H9 (cell line): ENCODE measurements around the gene NAA30. TPM values are rescaled to one million over a fixed set of nuclear protein-coding genes. Genes with fewer than 3 reads are reported as not detected.

Experiments used
- DNase-seq: peaks from one replicate; pipeline ENCODE4 v3.0.0-alpha.2; 2017
- H2AFZ ChIP-seq: one replicate; pipeline ENCODE4 v1.6.1; 2013; ENCODE audit warnings: mild to moderate bottlenecking, low read length, control low read depth, moderate library complexity
- H2AK5ac ChIP-seq: 2 replicates; pipeline ENCODE4 v1.6.1; 2013; ENCODE audit warnings: low read length, control low read depth, mixed read lengths; ENCODE audit not compliant: insufficient read length
- H2BK120ac ChIP-seq: one replicate; pipeline ENCODE4 v1.6.1; 2013; ENCODE audit warnings: low read depth, mild to moderate bottlenecking, low read length, control low read depth, inconsistent platforms; ENCODE audit not compliant: poor library complexity, severe bottlenecking
- H2BK12ac ChIP-seq: 2 replicates; pipeline ENCODE4 v1.6.1; 2013; ENCODE audit warnings: low read length, control low read depth, mixed read lengths, low read depth; ENCODE audit not compliant: insufficient read length
- H2BK15ac ChIP-seq: 2 replicates; pipeline ENCODE4 v1.6.1; 2013; ENCODE audit warnings: low read depth, low read length, control low read depth
- H2BK20ac ChIP-seq: one replicate; pipeline ENCODE4 v1.6.1; 2013; ENCODE audit warnings: low read depth, mild to moderate bottlenecking, low read length, control low read depth, inconsistent platforms; ENCODE audit not compliant: poor library complexity, severe bottlenecking
- H2BK5ac ChIP-seq: 2 replicates; pipeline ENCODE4 v1.6.1; 2013; ENCODE audit warnings: low read length, control low read depth, mixed read lengths; ENCODE audit not compliant: insufficient read length
- H3K14ac ChIP-seq: 2 replicates; pipeline ENCODE4 v1.6.1; 2013; ENCODE audit warnings: low read length, control low read depth; ENCODE audit not compliant: insufficient read depth
- H3K18ac ChIP-seq: 2 replicates; pipeline ENCODE4 v1.6.1; 2013; ENCODE audit warnings: low read depth, mild to moderate bottlenecking, mixed read lengths, low read length, control low read depth; ENCODE audit not compliant: insufficient read length
- H3K23ac ChIP-seq: 2 replicates; pipeline ENCODE4 v1.6.1; 2013; ENCODE audit warnings: low read length, control low read depth, mixed read lengths, low read depth; ENCODE audit not compliant: insufficient read length
- H3K23me2 ChIP-seq: 2 replicates; pipeline ENCODE4 v1.6.1; 2013; ENCODE audit warnings: low read depth, mild to moderate bottlenecking, mixed read lengths, low read length, control low read depth; ENCODE audit not compliant: insufficient read length, poor library complexity, severe bottlenecking
- H3K27ac ChIP-seq: 2 replicates; pipeline ENCODE4 v1.5.1; 2013; ENCODE audit warnings: low read length, control low read depth, mixed read lengths, low read depth; ENCODE audit not compliant: insufficient read length
- H3K27me3 ChIP-seq: 2 replicates; pipeline ENCODE4 v1.6.1; 2013; ENCODE audit warnings: low read length, control low read depth, inconsistent platforms; ENCODE audit not compliant: insufficient read depth
- H3K4ac ChIP-seq: 2 replicates; pipeline ENCODE4 v1.6.1; 2013; ENCODE audit warnings: low read depth, mild to moderate bottlenecking, control low read depth, inconsistent platforms, low read length, moderate library complexity
- H3K4me1 ChIP-seq: 2 replicates; pipeline ENCODE4 v1.6.1; 2013; ENCODE audit warnings: low read length, control low read depth, inconsistent platforms; ENCODE audit not compliant: insufficient read depth
- H3K4me2 ChIP-seq: 2 replicates; pipeline ENCODE4 v1.6.1; 2013; ENCODE audit warnings: low read length, control low read depth, mixed read lengths; ENCODE audit not compliant: insufficient read length, insufficient read depth
- H3K56ac ChIP-seq: 2 replicates; pipeline ENCODE4 v1.6.1; 2013; ENCODE audit warnings: low read depth, mild to moderate bottlenecking, mixed read lengths, low read length, control low read depth; ENCODE audit not compliant: insufficient read length
- H3K79me1 ChIP-seq: 2 replicates; pipeline ENCODE4 v1.6.1; 2013; ENCODE audit warnings: low read depth, mild to moderate bottlenecking, moderate library complexity, low read length, control low read depth, inconsistent platforms; ENCODE audit not compliant: insufficient read depth, poor library complexity, severe bottlenecking
- H3K79me2 ChIP-seq: 2 replicates; pipeline ENCODE4 v1.6.1; 2013; ENCODE audit warnings: low read length, control low read depth, inconsistent platforms; ENCODE audit not compliant: insufficient read depth
- H3K9ac ChIP-seq: 2 replicates; pipeline ENCODE4 v1.6.1; 2013; ENCODE audit warnings: low read length, control low read depth, mixed read lengths; ENCODE audit not compliant: insufficient read length; ENCODE audit errors: extremely low read depth
- H3K9me3 ChIP-seq: one replicate; pipeline ENCODE4 v1.6.1; 2013; ENCODE audit warnings: low read depth, low read length, inconsistent platforms; ENCODE audit not compliant: control insufficient read depth
- H3T11ph ChIP-seq: one replicate; pipeline ENCODE4 v1.6.1; 2013; ENCODE audit warnings: mild to moderate bottlenecking, low read length, control low read depth, inconsistent platforms
- H4K20me1 ChIP-seq: one replicate; pipeline ENCODE4 v1.6.1; 2013; ENCODE audit not compliant: control insufficient read depth, insufficient read length, insufficient read depth
- H4K5ac ChIP-seq: 2 replicates; pipeline ENCODE4 v1.6.1; 2013; ENCODE audit warnings: low read depth, mild to moderate bottlenecking, mixed read lengths, low read length, control low read depth; ENCODE audit not compliant: insufficient read length
- H4K8ac ChIP-seq: replicated peaks from 2 replicates; pipeline ENCODE4 v1.6.1; 2013; ENCODE audit warnings: low read length, control low read depth, mixed read lengths, low read depth; ENCODE audit not compliant: insufficient read length
- H4K91ac ChIP-seq: 2 replicates; pipeline ENCODE4 v1.6.1; 2013; ENCODE audit warnings: low read depth, mild to moderate bottlenecking, moderate library complexity, mixed read lengths, low read length, control low read depth; ENCODE audit not compliant: insufficient read length
- H3K27ac Mint-ChIP-seq, 3 experiments: 2 replicates in 2 of 3; 3 replicates in 1 of 3; pipeline ENCODE4 v1.8.0; 2020 to 2021; ENCODE audit warnings: mixed read lengths in 3 of 3, mild to moderate bottlenecking in 1 of 3, moderate library complexity in 1 of 3
- H3K27me3 Mint-ChIP-seq: 2 replicates; pipeline ENCODE4 v1.8.0; 2021; ENCODE audit warnings: low read depth, mild to moderate bottlenecking, moderate library complexity, mixed read lengths
- H3K36me3 Mint-ChIP-seq, 3 experiments: 2 replicates in 2 of 3; 3 replicates in 1 of 3; pipeline ENCODE4 v1.8.0; 2020 to 2021; ENCODE audit warnings: low read depth in 3 of 3, mixed read lengths in 3 of 3; ENCODE audit not compliant: insufficient read depth in 1 of 3
- H3K4me1 Mint-ChIP-seq, 2 experiments: 2 replicates each; pipeline ENCODE4 v1.8.0; 2020; ENCODE audit warnings: mixed read lengths in 2 of 2
- H3K4me3 Mint-ChIP-seq, 2 experiments: 2 replicates in 1 of 2; 3 replicates in 1 of 2; pipeline ENCODE4 v1.8.0; 2020 to 2021; ENCODE audit warnings: mild to moderate bottlenecking in 2 of 2, mixed read lengths in 2 of 2, moderate library complexity in 1 of 2
- H3K9me3 Mint-ChIP-seq, 2 experiments: 2 replicates in 1 of 2; 3 replicates in 1 of 2; pipeline ENCODE4 v1.8.0; 2020; ENCODE audit warnings: mild to moderate bottlenecking in 2 of 2, mixed read lengths in 2 of 2, moderate library complexity in 1 of 2
- CTCF ChIP-seq: fragments of 200-600 bp; sonication (generic); conservative IDR thresholded peaks from 3 replicates; pipeline ENCODE4 v1.8.0; 2021; ENCODE audit warnings: antibody characterized with exemption, mild to moderate bottlenecking
- total RNA-seq: library from RNA; stranded (reverse); gene quantifications from 2 replicates; pipeline ENCODE4 v1.2.1, GENCODE V29; 2021

The NAA30 gene
- total RNA-seq, 1 experiment from 2014 or later, result 20.9 TPM

- H2BK20ac ChIP-seq, result no peak overlapping the region
- H3K27ac ChIP-seq, result no peak overlapping the region
- no peak overlapping the region for H2BK15ac ChIP-seq
- H3T11ph ChIP-seq, result no peak overlapping the region
- no peak overlapping the region for H3K56ac ChIP-seq
- Mint-ChIP-seq H3K36me3 (no peaks in the 10 kb centered on the region), H3K4me3 (no peak overlapping the region), H3K27ac (no peak overlapping the region), H3K9me3 (no peaks in the 10 kb centered on the region), H3K4me1 (peaks cover 13 to 14% of the 10 kb centered on the region in 2 experiments), H3K27me3 (peaks cover 34% of the 10 kb centered on the region)
- H4K91ac ChIP-seq, result no peak overlapping the region
- H3K4ac ChIP-seq, result no peak overlapping the region
- no peak overlapping the region for H3K4me2 ChIP-seq
- no peak overlapping the region for H2AFZ ChIP-seq
- H4K5ac ChIP-seq, result no peak overlapping the region
- H3K9ac ChIP-seq, result no peak overlapping the region
- H4K20me1 ChIP-seq, result no peaks in the 10 kb centered on the region
- no peak overlapping the region for H3K23ac ChIP-seq
- H2BK120ac ChIP-seq, result no peak overlapping the region
- no peak overlapping the region for H2BK12ac ChIP-seq
- no peak overlapping the region for H2AK5ac ChIP-seq
- H3K79me2 ChIP-seq, result no peaks in the 10 kb centered on the region
- H2BK5ac ChIP-seq, result no peak overlapping the region
- H3K27me3 ChIP-seq, result no peaks in the 10 kb centered on the region
- DNase-seq, result no peak
- H3K9me3 ChIP-seq, result no peaks in the 10 kb centered on the region
- H3K14ac ChIP-seq, result no peak overlapping the region
- no peak; the same call in 2 of the 3 replicates for TF ChIP-seq CTCF
- H4K8ac ChIP-seq, result no peak overlapping the region
- no peaks in the 10 kb centered on the region for H3K23me2 ChIP-seq
- no peaks in the 10 kb centered on the region for H3K79me1 ChIP-seq
- no peak overlapping the region for H3K18ac ChIP-seq
- H3K4me1 ChIP-seq, result no peaks in the 10 kb centered on the region; the same call in none of the 2 replicates
Observed at GRCh38 chr14:57378661-57379060, 11.7 kb upstream of the NAA30 start.
